Measurements from ENCODE around the gene JAG2.

Gene JAG2

DNA sequence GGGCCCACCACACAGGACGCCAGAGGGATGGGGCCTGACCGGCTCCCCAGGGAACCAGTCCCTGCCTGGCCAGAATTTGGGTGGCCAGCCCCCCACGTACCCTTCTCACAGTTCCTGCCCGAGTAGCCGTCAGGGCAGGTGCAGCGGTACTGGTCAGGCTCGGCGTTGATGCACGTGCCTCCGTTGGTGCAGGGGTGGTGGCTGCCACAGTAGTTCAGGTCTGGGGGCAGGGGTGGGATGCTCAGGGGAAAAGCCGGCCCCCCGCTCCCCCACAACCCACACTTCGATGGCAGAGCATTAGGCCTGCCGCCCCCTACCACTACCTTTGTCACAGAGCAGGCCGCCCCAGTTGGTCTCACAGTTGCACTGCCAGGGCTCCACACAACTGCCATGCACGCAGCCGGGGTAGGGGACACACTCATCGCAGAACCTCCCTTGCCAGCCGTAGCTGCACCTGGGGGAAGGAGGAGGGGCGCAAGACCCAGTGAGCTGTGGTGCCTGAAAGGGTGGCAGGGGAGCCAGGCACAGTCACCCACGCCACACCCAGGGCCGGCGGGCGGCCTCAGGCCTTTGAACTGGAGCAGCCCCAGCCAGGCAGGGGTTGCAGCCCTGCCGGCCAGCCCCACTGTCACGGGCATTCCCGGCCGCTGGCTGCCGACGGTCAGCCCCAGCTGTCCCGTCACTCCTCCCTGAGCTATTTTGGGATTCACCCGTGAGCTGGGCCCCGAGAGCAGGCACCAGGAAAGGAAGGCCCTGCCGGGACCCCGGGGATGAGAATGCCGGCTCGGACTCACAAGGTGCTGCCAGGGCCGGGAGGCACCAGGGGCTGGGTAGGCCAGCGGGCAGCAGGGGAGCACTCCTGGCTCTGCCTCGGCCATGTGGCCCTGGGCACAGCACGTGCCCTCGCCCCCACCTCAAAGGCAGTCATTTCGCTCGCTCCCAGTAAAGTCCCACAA, 16.5 kb downstream of the JAG2 start:
- DNase-seq (ENCODE audit: low read depth in 1 of 2, low spot score in 1 of 2), result no peak

DNA sequence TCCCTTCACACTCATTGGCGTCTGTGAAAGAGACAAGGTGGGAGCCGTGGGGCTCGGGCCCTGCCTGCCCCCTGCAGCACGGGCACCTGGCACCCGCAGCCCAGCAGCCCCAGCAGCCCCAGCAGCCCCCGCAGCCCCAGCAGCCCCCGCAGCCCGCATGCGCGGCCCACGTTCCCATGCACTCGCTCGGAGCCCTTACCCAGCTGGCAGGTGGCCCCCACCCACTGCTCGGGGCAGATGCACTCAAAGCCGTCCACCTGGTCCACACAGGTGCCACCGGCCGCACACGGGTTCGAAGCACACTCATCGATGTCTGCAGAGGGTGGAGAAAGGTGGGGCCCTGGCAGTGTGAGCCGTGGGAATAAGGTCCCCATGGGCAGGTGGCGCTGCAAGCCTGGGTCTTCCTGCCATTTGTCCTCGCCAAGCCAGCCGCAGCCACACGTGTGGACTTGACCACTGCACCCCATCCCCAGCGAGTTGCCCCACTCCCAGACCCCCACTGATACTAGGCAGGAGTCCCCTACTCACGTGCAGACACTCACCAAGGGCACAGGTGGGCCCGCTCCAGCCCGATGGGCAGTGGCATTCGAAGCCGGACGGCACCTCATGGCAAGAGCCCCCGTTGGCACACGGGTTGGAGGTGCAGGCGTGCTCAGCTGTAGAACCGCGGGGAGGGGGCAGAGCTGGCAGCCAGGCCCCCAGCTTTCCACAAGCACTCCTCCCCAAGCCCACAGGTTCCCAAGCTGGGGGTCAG, 17.3 kb downstream of the JAG2 start:
- DNase-seq (ENCODE audit: low read depth in 1 of 2, low spot score in 1 of 2), result no peak

DNA sequence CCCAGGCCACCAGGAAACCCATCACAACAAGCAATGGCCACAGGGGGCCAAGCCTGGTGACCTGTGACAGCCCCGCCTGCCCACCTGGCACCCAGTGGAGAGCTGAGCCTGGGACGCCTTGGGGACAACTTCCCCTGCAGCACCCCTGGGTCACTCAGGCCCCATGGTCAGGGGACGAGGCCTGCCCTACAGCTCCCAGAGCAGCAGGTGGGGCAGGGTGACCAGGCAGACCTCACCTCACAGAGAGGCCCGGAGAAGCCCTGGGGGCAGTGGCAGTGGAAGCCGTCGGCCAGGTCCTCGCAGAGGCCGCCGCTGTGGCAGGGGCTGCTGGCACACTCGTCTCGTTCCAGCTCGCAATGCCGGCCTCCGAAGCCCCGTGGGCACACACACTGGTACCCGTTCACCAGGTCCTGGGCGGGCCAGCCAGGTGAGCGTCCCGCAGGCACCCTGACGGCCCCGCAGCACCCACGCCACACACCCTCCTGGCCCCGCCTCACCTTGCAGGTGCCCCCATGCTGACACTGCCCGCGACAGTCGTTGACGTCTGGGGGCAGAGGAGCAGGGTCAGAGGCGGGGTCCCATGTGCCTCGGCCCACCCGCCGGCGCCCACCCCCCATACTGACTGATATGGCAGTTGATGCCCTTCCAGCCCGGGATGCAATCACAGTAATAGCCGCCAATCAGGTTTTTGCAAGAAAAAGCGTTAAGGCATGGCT, 18.1 kb downstream of the JAG2 start:
- DNase-seq (ENCODE audit: low read depth in 1 of 2, low spot score in 1 of 2), result no peak

DNA sequence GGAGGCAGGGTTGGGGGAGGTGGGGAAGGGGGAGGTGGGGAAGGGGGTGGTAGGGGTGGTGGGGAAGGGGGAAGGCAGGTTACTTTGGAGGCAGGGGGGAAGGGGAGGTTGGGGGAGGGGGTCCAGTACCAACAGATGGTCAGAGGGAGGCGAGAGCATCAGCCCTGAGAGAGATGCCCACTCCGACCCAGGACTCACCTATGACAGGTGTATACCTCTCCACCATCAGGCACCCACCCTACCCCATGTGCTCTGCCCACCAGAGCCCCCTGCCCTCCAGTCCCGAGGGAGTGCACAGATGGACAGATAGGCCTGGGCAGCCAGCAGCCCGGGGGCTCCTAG, 18.6 kb downstream of the JAG2 start:
- no peak for DNase-seq (ENCODE audit: low read depth in 1 of 2, low spot score in 1 of 2)

DNA sequence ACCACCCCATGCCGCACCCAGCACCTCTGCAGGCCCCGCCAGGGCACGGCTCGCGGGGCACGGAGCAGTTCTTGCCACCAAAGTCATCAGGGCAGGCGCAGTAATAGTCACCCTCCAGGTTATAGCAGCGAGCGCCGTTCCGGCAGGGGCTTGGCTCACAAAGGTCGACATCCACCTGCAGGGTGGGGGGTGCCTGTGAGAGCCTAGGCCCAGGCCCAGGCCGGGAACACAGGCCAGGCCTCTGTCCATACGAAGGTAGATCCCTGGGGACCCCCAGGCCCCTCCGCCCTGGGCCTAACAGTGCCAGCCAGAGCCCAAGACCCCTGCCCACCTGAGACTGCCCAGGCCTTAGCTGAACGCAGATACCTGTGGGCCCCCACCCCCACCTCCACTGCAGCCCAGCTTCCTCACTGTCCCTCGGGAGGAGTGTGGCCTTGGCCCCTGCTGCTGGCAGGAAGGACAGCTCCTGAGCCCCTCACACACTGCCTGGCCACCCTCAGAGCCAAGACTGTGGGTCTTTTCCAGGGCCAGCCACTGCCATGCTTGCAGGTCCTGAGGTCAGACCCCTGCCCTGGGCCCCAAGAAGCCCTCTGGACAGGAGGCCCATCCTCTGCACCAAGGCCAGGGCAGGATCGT, 19.3 kb downstream of the JAG2 start:
- no peak for DNase-seq (ENCODE audit: low read depth in 1 of 2, low spot score in 1 of 2)

DNA sequence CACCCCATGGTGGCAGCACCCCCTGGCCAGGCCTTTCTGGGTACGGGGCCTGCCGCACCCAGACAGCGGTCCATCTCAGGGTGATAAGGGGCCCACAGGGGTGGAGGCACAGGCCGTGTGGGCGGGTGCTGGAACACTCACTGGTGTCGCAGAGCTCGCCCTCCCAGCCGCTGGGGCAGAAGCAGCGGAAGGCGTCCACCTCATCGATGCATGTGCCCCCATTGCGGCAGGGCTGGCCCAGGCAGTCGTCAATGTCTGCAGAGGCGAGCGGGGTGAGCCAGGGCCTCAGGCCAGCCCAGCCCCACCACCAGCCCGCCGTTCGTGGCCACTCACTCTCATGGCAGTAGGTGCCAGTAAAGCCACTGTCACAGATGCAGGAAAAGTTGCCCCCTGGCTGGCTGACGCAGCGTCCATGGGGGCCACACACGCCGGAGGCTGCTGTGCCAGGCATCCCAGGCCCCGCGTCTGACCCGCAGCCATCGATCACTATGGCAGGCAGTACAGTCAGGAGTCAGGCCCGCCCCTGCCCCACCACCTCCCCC, 19.9 kb downstream of the JAG2 start:
- DNase-seq (ENCODE audit: low read depth in 1 of 2, low spot score in 1 of 2), result no peak

DNA sequence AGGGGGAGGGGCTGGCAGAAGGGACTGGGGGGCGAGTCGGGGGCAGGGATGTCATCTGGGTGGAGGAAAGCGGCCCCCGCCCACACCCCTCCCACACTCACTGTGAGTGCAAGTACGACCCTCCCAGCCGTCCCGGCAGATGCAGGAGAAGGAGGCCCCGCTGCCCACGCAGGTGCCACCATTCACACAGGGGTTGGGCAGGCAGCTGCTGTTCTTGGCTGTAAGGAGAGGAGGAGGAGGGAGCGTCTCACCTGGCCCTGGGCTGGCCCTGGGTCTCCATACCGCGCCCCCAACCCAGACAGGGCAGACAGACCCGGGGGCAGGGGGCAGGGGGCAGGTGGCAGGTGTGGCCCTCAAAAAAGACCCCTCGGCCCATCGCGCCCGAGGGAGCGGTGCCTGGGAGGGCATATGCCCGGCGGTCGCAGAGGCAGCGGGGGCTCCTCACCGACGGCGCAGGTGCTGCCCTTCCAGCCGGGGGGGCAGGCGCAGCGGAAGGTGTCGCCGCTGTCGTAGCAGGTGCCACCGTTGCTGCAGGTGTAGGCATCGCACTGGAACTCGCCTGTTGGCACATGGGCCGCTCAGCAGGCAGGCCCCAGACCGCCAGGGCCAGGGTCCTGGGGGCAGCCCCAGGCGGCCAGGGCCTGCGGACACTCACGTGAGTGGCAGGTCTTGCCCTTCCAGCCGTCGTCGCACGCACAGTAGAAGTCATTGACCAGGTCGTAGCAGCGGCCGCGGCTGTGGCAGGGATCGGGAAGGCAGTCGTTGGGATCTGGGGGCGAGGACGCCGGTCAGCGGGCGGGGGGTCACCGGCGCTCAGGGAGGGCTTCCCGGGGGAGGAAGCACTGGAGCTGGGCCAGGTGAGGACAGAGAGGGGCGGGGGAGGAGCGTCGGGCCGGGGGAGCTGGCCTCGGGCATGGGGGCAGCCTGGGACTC, 20.6 kb downstream of the JAG2 start:
- DNase-seq (ENCODE audit: low read depth in 1 of 2, low spot score in 1 of 2), result no peak

DNA sequence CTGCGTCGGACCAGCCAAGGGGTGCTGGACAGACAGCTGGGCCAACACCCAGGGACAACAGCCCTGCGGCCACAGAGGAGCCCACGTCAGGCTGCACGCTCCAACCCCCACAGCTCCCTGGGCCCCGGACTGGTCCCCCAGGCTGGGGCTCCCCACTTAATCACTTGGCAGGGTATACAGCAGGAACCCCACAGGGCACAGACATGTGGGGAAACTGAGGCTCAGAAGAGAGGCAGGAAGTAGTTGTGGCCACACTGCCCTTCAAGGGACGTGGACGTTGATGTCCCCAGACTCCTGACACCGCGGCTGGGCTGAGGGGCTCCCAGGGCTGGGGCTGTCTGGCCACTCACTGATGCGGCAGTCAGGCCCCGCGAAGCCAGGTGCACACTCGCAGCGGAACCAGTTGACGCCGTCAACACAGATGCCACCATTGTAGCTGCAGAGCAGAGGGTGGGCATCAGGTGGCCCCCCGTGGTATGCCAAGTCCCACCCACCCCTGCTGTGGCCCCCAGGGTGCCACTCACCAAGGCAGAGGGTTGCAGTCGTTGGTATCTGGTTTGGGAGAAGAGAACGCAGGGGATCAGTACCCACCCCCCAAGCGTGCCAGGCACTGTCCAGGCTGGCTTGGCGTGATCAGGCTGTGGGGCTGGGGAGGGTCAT, 21.5 kb downstream of the JAG2 start:
- no peak for DNase-seq (ENCODE audit: low read depth in 1 of 2, low spot score in 1 of 2)

DNA sequence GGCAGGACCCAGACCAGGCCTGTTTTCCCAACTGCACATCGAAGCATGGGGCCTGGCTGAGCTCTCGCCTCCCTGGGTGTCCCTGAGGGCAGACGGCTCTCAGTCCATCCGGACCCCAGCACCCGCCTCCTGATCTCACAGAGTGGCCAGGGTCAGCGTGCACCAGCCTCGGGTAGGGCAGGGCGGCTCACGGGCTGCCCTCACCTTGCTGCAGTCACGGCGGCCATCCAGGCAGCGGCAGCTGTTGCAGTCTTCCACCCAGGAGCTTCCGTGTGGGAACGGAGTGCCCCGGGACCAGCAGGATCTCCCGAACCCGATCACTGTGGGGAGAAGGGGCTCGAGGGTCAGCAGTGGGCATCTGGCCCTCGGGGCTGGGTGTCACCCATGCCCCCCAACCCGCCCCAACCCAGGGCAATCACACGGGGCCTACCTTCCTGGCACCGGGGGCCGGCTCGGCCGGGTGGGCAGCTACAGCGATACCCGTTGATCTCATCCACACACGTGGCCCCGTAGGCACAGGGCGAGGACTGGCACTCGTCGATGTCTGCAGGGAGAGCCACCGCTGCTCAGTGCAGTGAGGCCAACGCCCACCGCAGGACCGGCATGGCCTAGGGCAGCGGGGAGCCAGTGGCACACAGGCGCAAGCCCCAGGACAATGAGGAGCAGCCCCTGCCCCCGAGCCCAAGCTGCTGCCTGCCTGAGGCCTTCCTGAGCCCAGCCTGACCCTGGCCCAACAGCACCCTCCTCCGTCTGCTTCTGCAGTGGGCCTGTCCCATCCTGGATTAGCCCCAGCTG, 22.2 kb downstream of the JAG2 start:
- no peak for DNase-seq (ENCODE audit: low read depth in 1 of 2, low spot score in 1 of 2)

DNA sequence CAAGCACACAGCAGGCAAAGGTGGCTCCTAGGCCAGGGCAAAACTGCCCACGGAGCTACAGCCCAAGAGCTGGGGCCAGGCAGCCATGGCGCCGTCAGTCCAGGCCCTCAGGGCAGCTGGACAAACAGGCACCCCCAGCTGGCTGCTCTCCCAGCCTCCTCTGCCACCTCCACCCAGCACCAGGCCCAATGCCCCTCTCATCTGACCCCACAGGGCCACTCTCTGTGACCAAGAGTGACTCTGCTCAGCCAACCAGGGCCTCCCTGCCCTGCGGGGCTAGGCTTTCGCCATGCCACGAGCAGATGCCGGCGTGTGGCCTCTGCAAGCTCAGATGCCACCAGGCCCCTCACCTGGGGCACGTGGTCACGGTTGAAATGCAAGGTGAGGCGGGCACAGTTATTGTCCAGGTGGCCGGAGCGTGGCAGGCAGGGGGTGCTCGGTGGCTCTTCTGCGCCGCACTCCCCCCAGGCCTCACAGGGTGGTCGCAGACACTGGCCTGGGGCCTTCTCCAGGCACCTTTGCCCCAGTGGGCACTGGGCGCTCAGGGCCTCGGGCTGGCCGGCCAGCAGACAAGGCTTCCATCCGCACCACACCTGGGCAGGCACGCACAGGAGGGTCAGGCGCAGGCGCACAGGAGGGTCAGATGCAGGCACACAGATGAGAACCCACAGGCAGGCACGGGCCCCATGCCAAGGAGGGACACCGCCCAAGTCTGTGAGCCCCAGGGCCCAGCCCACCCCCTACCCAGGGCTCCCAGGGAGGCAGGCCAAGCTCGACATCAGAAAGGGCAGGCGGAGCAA, 23.0 kb downstream of the JAG2 start:
- no peak for DNase-seq (ENCODE audit: low read depth in 1 of 2, low spot score in 1 of 2)

DNA sequence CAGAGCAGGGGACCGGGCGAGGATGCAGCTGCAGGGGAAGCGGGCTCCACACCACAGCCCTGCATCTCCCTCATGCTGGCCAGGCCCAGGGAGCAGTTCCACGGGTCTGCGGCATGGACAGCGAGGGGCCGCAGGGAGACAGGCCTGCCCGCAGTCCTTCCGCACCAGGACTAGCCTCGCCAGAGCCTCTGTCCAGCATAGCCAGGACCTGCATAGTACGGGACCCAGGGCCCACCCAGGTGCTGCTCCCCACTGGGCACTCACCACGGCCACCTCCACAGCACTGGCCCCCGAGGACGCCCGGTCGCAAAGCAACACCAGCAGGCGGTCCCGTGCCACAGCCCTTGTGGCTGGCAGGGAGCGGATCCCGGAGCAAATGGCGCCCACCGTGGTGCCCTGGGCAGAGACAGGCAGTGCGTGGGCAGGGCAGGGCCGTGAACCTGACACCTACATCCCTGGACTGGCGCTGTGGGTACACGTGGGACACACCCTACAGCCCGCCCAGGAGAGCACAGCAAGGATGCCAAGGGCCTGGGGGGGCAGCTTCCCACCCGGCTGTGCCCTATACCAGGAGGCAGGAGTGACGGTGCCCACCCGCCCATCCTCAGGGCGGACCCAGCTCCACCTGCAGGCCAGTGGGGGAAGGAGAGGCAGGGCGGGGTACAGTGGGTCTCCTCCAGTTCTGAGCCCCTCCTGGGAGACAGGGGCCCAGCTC, 23.8 kb downstream of the JAG2 start:
- DNase-seq (ENCODE audit: low read depth in 1 of 2, low spot score in 1 of 2), result no peak

DNA sequence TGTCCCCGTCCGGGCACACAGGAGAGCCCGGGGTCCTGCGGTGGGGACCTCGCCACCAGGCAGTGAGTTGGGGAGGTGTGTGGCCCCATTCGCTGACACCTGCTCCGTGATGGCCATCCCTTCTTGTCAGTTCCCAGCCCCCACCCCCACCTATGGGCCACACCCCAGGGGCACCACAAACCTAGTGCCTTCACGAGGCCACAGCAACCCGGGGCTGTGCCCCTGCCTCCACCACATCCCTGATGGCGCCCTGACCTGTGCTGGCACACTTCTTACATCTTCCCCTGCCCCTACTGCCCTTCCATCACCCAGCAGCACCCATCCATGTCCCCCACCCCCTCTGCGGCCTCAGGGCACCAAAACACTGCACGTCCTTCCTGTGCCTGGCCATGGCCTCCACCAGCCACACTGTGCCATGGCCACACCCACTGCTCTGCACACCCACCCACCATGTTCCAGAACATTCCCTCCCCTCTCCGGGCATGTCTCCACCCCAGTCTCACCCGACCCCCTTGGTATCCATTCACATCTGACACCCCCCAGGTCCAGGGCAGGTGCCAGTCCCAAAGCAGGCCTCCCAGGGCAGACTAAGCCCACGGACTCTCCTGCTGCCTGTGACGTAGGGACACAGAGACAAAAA, 24.4 kb downstream of the JAG2 start:
- no peak for DNase-seq (ENCODE audit: low read depth in 1 of 2, low spot score in 1 of 2)

DNA sequence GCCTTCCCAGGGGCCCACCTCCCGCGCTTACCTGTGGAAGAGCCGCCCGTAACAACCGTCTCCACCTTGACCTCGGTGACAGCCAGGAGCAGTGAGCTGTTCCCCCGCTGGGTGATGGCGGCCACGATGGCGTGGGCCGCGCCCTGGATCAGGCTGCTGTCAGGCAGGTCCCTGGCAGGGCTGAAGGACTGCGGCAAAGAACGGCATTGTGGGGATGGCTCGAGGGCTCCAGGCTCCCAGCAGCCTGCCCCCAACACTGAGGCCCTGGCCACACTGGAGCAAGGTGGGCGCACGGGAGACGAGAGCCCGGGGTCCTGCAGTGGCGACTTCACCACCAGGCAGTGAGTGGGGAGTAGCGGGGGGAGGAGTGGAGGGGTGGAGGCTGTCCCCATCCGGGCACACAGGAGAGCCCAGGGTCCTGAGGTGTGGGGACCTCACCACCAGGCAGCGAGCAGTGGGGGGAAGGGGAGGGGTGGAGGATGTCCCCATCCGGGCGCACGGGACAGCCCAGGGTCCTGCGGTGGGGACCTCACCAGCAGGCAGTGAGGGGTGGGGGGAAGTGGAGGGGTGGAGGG, 25.0 kb downstream of the JAG2 start:
- no peak for DNase-seq (ENCODE audit: low read depth in 1 of 2, low spot score in 1 of 2)

DNA sequence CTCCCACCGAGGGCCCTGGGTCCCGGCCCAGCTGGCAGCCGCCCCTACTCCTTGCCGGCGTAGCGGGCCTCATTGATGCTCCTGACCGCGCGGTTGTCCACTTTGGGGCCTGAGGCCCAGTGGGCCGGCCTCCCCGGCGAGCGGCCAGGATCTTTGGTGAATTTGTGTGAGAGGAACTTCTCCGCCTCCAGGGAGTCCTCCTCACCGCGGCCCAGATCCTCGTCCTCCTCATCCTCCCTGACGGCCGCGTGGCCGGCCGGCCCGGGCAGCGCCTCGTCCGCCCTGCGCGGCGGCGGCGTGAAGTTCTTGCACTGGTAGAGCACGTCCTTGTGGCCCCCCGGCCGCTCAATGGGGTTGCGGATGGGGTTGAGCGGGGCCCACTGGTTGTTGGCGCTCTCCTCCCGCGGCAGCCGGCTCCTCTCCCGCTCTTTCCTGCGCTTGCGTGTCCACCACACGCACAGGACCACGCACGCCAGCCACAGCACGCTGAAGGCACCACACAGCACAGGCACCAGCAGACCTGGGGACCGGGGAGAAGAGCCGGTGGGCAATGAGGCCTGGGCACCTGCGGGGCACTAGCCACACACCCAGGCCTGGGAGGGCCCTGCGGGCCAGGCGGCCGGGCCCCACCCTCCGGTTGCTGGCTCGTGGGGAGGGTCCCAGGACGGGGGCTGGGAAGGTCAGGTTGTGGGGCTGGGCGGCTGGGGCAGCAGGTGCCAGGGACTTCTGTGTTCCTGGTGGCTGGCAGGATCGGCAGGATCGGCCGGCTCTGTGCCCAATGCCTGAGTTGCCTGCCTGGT, 25.7 kb downstream of the JAG2 start:
- DNase-seq (ENCODE audit: low read depth in 1 of 2, low spot score in 1 of 2), result no peak

DNA sequence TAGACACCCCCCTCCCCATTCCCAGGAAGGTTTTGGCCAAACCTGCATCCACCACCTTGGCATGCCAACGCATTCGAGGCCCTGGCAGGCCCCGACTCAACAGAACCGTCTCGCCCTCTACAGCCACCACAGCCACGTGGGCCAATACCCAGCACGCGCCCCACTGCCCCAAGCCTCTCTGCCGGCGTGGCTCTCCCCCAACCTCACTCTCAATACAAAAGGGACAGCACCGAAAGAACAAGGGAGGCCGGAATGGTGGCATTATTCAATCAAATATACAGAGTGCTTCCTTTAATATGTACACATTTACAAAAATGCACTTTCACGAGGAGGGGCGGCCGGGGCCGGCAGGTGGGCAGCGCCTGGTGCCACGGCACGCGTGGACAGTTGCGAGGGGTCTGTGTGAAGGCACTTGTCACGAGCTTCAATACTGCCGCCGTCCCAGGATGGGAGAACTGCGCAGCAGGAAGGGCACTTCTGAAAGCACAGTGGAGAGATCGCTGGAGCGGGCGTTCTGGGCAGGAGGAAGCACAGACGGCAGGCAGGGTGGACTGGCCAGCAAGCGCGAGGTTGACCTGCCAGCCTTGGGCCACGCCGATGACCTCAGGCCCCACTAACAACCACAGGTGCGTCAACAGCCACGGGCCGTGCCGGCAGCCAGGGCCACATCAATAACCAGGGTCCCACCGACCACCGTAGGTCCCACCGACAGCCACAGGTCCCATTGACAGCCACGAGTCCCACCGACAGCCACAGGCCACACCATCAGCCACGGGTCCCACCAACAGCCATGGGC, 26.9 kb downstream of the JAG2 start:
- no peak for DNase-seq (ENCODE audit: low read depth in 1 of 2, low spot score in 1 of 2)

Measured in stimulated activated CD4-positive, alpha-beta T cell treated with anti-CD3 and anti-CD28 coated beads, Interleukin-15, amount 100 ng/mL, for 1 hour (primary cell).